HG03039 (cell line): Measurements from ENCODE around the gene UBASH3B.

ENCODE experiments used
- ATAC-seq: cut with Tn5 transposase; IDR thresholded peaks from one replicate; pipeline ENCODE4 v1.9.1; 2021; ENCODE audit warnings: mild to moderate bottlenecking, moderate library complexity; ENCODE audit not compliant: unreplicated experiment

The UBASH3B gene

GRCh38 chr11:122646549-122647340 is 8.8 kb upstream of the UBASH3B start:
- no peak for ATAC-seq

DNA sequence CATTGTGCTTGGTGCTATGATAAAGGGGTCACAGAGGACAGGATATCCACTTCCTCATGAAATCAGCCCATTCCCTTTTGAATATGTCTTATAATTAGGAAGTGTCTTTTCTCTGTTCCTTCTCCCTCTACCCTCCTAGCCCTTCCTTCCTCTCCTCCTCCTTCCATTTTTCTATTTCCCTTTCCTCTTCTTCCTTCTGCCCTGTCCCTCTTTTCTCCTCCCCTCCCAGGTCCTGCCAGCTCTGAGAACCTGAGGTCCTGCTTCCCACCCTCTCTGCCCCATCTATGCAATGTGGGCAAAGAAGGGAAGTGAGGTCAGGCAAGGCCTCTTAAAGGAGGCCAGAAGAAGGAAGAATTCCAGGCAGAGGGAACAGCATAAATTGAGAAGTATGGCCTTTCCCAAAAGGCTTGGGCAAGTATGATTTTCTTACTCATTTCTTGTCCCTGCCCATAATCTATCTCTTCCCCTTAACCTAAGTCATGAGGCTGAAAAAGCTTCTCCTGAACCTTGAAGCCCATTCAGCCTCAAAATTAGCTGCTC is 7.7 kb upstream of the UBASH3B start:
- no peak for ATAC-seq

DNA sequence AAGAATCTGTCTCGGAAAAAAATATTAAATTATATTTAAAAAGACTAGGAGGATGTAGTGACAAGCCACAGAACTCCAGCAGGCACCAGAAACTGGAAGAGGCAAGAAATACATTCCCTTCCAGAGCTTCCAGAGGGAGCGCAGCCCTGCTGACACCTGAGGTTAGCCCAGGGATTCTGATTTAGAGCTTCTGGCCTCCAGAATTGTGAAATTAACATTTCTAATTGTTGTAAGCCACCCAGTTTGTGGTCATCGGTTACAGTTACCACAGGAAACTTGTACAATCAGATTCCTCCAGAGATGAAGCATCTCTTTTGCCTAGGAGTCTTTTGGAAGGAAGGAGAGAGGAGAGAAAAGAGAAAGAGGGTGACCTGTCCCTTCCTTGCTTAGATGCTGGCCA is 6.4 kb upstream of the UBASH3B start:
- no peak for ATAC-seq

GRCh38 chr11:122650619-122651018 is 4.9 kb upstream of the UBASH3B start:
- no peak for ATAC-seq

DNA sequence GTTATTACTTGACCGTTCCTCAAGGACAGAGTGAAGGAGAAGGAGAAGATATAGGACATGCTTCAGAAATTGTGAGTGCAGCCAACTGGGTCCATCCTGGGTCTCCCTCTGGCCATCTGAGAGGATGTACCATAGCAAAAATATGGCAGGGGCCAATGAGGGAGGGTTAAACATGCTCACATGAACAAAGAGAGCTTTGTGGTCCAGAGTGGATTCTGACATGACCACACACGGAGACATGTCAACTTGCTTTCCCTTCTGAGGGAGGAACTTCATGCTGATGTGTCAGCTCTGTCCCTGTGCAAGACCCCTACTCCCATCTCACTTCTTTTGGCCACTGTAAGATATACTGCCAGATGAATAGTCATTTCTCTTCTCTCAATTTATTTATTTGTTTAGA is 3.0 kb upstream of the UBASH3B start:
- no peak for ATAC-seq

- no peak for ATAC-seq
These were observed 1.5 kb upstream of the UBASH3B start for GRCh38 chr11:122653916-122654585.

- ATAC-seq, result peak; percentile 37
These were observed 630 bp downstream of the UBASH3B start for GRCh38 chr11:122656073-122656630.

- ATAC-seq, result no peak
These were observed 1.1 kb downstream of the UBASH3B start for GRCh38 chr11:122656631-122657101.

- ATAC-seq, result no peak
These were observed 4.4 kb downstream of the UBASH3B start for GRCh38 chr11:122659676-122660554.

GRCh38 chr11:122661182-122661945 is 5.8 kb downstream of the UBASH3B start:
- no peak for ATAC-seq

DNA sequence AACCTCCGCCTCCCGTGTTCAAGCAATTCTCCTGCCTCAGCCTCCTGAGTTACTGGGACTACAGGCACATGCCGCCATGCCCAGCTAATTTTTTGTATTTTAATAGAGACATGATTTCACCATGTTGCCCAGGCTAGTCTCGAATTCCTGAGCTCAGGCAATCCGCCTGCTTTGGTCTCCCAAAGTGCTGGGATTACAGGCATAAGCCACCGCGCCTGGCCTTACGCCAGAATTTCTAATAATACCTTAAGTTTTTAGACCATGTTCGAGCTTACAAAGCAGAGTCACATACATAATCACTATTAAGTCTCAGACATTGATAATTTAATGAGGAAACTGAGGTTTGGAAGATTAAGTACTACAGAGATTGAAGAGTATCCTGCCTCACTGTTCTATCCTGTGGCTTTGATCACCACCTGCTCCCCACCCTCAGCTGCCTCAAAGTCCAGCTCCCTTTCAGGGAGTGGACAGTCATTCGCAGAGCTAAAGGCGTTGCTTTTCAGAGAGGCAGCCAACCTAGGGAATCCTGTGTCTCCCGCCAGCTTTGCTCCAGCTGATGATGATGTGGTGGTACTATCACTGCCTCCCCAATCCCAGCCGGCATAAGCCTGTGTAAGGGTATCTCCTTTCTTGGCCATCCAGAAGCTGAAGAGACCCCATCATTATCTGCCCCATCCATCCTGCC is 7.7 kb downstream of the UBASH3B start:
- ATAC-seq, result no peak

DNA sequence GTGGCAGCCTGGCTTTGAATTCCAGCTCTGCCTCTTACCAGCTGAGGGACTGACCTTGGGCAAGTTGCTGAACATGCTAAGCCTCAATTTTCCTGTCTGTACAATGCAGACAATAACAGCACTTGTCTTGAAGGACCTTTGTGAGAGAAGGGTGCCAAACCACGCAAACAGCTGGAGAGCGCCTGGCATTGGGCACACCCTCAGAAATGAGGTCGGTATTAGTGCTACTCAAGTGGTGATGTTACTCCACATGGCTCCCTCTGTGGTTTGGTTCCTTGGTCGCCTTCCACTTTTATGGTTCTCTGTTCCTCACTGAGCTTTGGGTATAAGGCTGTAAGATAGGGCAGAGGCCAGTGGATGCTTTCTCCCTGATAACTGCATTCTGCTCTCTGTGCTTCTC is 8.2 kb downstream of the UBASH3B start:
- no peak for ATAC-seq

GRCh38 chr11:122664188-122664587 is 8.7 kb downstream of the UBASH3B start:
- ATAC-seq, result no peak

DNA sequence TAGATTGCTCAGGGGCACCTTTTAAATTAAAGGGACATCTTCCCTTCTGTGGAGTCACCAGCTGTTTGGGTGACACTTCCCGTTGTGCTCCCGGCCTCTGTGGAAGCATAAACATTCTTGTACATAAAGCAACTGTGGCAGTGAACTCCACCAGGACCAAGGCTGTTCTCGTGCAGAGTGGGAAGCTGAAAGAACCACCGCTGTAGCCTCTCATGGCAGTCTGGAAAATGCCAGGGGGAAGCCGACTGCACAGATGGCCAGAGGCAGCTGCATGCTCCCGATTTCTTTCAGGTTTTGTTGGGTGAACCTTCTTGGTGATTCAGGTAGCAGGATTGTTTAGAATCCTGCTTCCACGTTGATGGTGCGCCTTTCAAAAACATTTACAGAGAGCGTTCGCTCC is 10.3 kb downstream of the UBASH3B start:
- no peak for ATAC-seq

DNA sequence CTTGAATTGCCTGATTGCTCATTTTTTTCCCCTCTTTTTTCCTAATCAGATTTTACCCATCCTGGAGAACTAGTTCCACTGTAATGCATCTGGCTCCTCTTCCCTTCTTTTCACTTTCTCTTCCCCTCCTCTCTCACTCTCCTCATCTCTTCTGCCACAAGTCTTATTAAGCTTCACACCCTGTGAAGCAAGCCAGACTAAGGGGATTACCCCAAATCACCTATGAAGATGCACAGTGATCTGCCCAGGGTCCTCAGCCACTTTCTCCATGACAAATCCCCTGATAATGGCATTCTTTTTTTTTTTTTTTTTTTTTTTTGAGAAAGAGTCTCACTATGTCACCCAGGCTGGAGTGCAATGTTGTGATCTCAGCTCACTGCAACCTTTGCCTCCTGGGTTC is 11.2 kb downstream of the UBASH3B start:
- ATAC-seq, result no peak

- ATAC-seq, result no peak
These were observed 13.1 kb downstream of the UBASH3B start for GRCh38 chr11:122668562-122669090.

- ATAC-seq, result no peak
These were observed 14.6 kb downstream of the UBASH3B start for GRCh38 chr11:122670131-122670530.

DNA sequence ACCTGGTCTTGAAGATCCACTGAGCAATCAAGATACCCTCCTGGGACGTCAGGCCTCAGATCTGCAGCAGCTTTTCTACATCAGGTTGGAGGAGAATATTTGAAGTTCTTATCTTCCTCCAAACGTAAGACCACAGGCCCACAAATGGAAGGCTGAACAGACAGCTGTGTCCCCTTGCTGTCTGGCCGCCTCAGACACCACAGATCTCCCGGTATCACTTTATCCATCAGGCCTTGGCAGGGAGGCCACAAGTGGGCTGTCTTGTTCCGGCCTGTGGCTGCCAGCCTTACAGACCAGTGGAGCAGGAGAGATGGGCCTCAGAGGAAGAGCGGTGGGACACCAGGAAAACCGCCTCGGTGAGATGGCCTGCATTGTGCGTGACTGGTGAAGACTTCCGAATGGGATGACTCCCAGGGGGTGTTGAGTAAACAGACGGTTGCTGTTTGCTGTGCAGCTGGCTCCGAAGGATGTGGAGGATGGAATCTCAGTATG is 15.9 kb downstream of the UBASH3B start:
- ATAC-seq, result no peak

- ATAC-seq, result no peak
These were observed 17.4 kb downstream of the UBASH3B start for GRCh38 chr11:122672892-122673291.
